ENCODE results near the gene MANF.

Gene MANF

GRCh38 chr3:51408021-51408420, 22.9 kb downstream of the MANF start:
- no peak overlapping the region for H3K27ac ChIP-seq (ENCODE audit: low read depth, low read length)
- peaks cover 25% of the 10 kb centered on the region for H3K36me3 ChIP-seq (ENCODE audit: insufficient read depth, low read length)
- no peaks in the 10 kb centered on the region for H3K9me3 ChIP-seq (ENCODE audit: low read length)
- H3K9ac ChIP-seq (ENCODE audit: low read length) = no peak overlapping the region
- H3K4me3 ChIP-seq (ENCODE audit: low read depth in 1 of 2, low read length in 2 of 2) = no peak overlapping the region
- no peaks in the 10 kb centered on the region for H3K27me3 ChIP-seq (ENCODE audit: control insufficient read depth in 1 of 2, insufficient read depth in 2 of 2, low read length in 2 of 2)
- H3K4me1 ChIP-seq (ENCODE audit: insufficient read depth, low read length) = no peaks in the 10 kb centered on the region

- no peaks in the 10 kb centered on the region for H3K9me3 ChIP-seq (ENCODE audit: low read length)
- peaks cover 24% of the 10 kb centered on the region for H3K36me3 ChIP-seq (ENCODE audit: insufficient read depth, low read length)
- no peak overlapping the region for H3K9ac ChIP-seq (ENCODE audit: low read length)
- no peak overlapping the region for H3K4me3 ChIP-seq (ENCODE audit: low read depth in 1 of 2, low read length in 2 of 2)
- H3K27me3 ChIP-seq (ENCODE audit: control insufficient read depth in 1 of 2, insufficient read depth in 2 of 2, low read length in 2 of 2) = no peaks in the 10 kb centered on the region
- H3K27ac ChIP-seq (ENCODE audit: low read depth, low read length) = no peak overlapping the region
- H3K4me1 ChIP-seq (ENCODE audit: insufficient read depth, low read length) = no peaks in the 10 kb centered on the region
Observed at GRCh38 chr3:51408813-51409212, 23.7 kb downstream of the MANF start.

GRCh38 chr3:51422211-51422610, 37.1 kb downstream of the MANF start:
- H3K4me3 ChIP-seq (ENCODE audit: low read depth in 1 of 2, low read length in 2 of 2) = no peak overlapping the region
- no peaks in the 10 kb centered on the region for H3K27me3 ChIP-seq (ENCODE audit: control insufficient read depth in 1 of 2, insufficient read depth in 2 of 2, low read length in 2 of 2)
- no peaks in the 10 kb centered on the region for H3K4me1 ChIP-seq (ENCODE audit: insufficient read depth, low read length)
- peaks cover 39% of the 10 kb centered on the region for H3K36me3 ChIP-seq (ENCODE audit: insufficient read depth, low read length)
- H3K9ac ChIP-seq (ENCODE audit: low read length) = no peak overlapping the region
- H3K9me3 ChIP-seq (ENCODE audit: low read length) = no peaks in the 10 kb centered on the region
- H3K27ac ChIP-seq (ENCODE audit: low read depth, low read length) = no peak overlapping the region

- Histone ChIP-seq H3K27me3 (ENCODE audit: control insufficient read depth in 1 of 2, insufficient read depth in 2 of 2, low read length in 2 of 2) (no peaks in the 10 kb centered on the region), H3K4me3 (ENCODE audit: low read depth in 1 of 2, low read length in 2 of 2) (no peak overlapping the region), H3K9me3 (ENCODE audit: low read length) (no peaks in the 10 kb centered on the region), H3K36me3 (ENCODE audit: insufficient read depth, low read length) (peaks cover 29% of the 10 kb centered on the region), H3K4me1 (ENCODE audit: insufficient read depth, low read length) (no peaks in the 10 kb centered on the region), H3K27ac (ENCODE audit: low read depth, low read length) (no peak overlapping the region), H3K9ac (ENCODE audit: low read length) (no peak overlapping the region)
Observed at GRCh38 chr3:51426921-51427320, 41.8 kb downstream of the MANF start.

GRCh38 chr3:51429138-51429537, 44.0 kb downstream of the MANF start:
- Histone ChIP-seq H3K4me1 (ENCODE audit: insufficient read depth, low read length) (no peaks in the 10 kb centered on the region), H3K36me3 (ENCODE audit: insufficient read depth, low read length) (peaks cover 29% of the 10 kb centered on the region), H3K9ac (ENCODE audit: low read length) (no peak overlapping the region), H3K27me3 (ENCODE audit: control insufficient read depth in 1 of 2, insufficient read depth in 2 of 2, low read length in 2 of 2) (no peaks in the 10 kb centered on the region), H3K4me3 (ENCODE audit: low read depth in 1 of 2, low read length in 2 of 2) (no peak overlapping the region), H3K27ac (ENCODE audit: low read depth, low read length) (no peak overlapping the region), H3K9me3 (ENCODE audit: low read length) (no peaks in the 10 kb centered on the region)

GRCh38 chr3:51434110-51434509, 49.0 kb downstream of the MANF start:
- Histone ChIP-seq H3K27me3 (ENCODE audit: control insufficient read depth in 1 of 2, insufficient read depth in 2 of 2, low read length in 2 of 2) (no peaks in the 10 kb centered on the region), H3K4me3 (ENCODE audit: low read depth in 1 of 2, low read length in 2 of 2) (no peak overlapping the region), H3K27ac (ENCODE audit: low read depth, low read length) (no peak overlapping the region), H3K9ac (ENCODE audit: low read length) (no peak overlapping the region), H3K4me1 (ENCODE audit: insufficient read depth, low read length) (no peaks in the 10 kb centered on the region), H3K9me3 (ENCODE audit: low read length) (no peaks in the 10 kb centered on the region), H3K36me3 (ENCODE audit: insufficient read depth, low read length) (peaks cover 10% of the 10 kb centered on the region)

GRCh38 chr3:51434746-51435327, 49.7 kb downstream of the MANF start:
- H3K27ac ChIP-seq (ENCODE audit: low read depth, low read length) = no peak overlapping the region
- no peak overlapping the region for H3K9ac ChIP-seq (ENCODE audit: low read length)
- H3K36me3 ChIP-seq (ENCODE audit: insufficient read depth, low read length) = peaks cover 5% of the 10 kb centered on the region

GRCh38 chr3:51436998-51437639, 52.0 kb downstream of the MANF start:
- Histone ChIP-seq H3K4me1 (ENCODE audit: insufficient read depth, low read length) (no peaks in the 10 kb centered on the region), H3K27ac (ENCODE audit: low read depth, low read length) (no peak overlapping the region), H3K27me3 (ENCODE audit: control insufficient read depth in 1 of 2, insufficient read depth in 2 of 2, low read length in 2 of 2) (no peaks in the 10 kb centered on the region), H3K36me3 (ENCODE audit: insufficient read depth, low read length) (peaks cover 9% of the 10 kb centered on the region), H3K9ac (ENCODE audit: low read length) (no peak overlapping the region), H3K4me3 (ENCODE audit: low read depth in 1 of 2, low read length in 2 of 2) (no peak overlapping the region), H3K9me3 (ENCODE audit: low read length) (no peaks in the 10 kb centered on the region)

More at GRCh38 chr3:51434746-51435327, 49.7 kb downstream of the MANF start:
- H3K9me3 ChIP-seq (ENCODE audit: low read length) = no peaks in the 10 kb centered on the region
- H3K4me1 ChIP-seq (ENCODE audit: insufficient read depth, low read length) = no peaks in the 10 kb centered on the region
- H3K4me3 ChIP-seq (ENCODE audit: low read depth in 1 of 2, low read length in 2 of 2) = no peak overlapping the region
- no peaks in the 10 kb centered on the region for H3K27me3 ChIP-seq (ENCODE audit: control insufficient read depth in 1 of 2, insufficient read depth in 2 of 2, low read length in 2 of 2)

Measured in muscle layer of colon (tissue), 2 donors.